Endothelial cell (in vitro differentiated cells): ENCODE results near the gene GTSF1L. TPM values are rescaled to one million over a fixed set of nuclear protein-coding genes. Genes with fewer than 3 reads are reported as not detected.

Experiments
- DNase-seq: peaks from one replicate; pipeline ENCODE4 v3.0.0; 2021; ENCODE audit warnings: low spot score
- H3K27ac Mint-ChIP-seq: one replicate; pipeline ENCODE4 v1.8.0; 2021; ENCODE audit warnings: mixed read lengths, inconsistent platforms; ENCODE audit not compliant: unreplicated experiment
- H3K27me3 Mint-ChIP-seq: one replicate; pipeline ENCODE4 v1.8.0; 2021; ENCODE audit warnings: mild to moderate bottlenecking, moderate library complexity, mixed read lengths, inconsistent platforms; ENCODE audit not compliant: unreplicated experiment
- H3K36me3 Mint-ChIP-seq: one replicate; pipeline ENCODE4 v1.8.0; 2021; ENCODE audit warnings: mild to moderate bottlenecking, low read depth, mixed read lengths, inconsistent platforms; ENCODE audit not compliant: unreplicated experiment
- H3K4me1 Mint-ChIP-seq: one replicate; pipeline ENCODE4 v1.8.0; 2021; ENCODE audit warnings: mild to moderate bottlenecking, mixed read lengths, inconsistent platforms; ENCODE audit not compliant: unreplicated experiment
- H3K4me3 Mint-ChIP-seq: one replicate; pipeline ENCODE4 v1.8.0; 2021; ENCODE audit warnings: mild to moderate bottlenecking, mixed read lengths, inconsistent platforms; ENCODE audit not compliant: unreplicated experiment
- H3K9me3 Mint-ChIP-seq: one replicate; pipeline ENCODE4 v1.8.0; 2021; ENCODE audit warnings: mixed read lengths, inconsistent platforms; ENCODE audit not compliant: unreplicated experiment
- total RNA-seq: library from RNA; stranded (reverse); fragmentation: NEBNext Ultra II Directional; extraction: Animal tissue kit (Norgen Biotek cat#: 25700); gene quantifications from one replicate; pipeline ENCODE4 v1.2.1, GENCODE V29; 2021; ENCODE audit not compliant: unreplicated experiment
- TF ChIP-seq, protein P1 (sequence below): fragments of 200-600 bp; sonication (generic); IDR thresholded peaks from one replicate; pipeline ENCODE4 v1.5.0; 2021; ENCODE audit warnings: antibody characterized with exemption; ENCODE audit not compliant: unreplicated experiment

Gene GTSF1L
- total RNA-seq, 1 donor from 2014 or later = not detected

DNA sequence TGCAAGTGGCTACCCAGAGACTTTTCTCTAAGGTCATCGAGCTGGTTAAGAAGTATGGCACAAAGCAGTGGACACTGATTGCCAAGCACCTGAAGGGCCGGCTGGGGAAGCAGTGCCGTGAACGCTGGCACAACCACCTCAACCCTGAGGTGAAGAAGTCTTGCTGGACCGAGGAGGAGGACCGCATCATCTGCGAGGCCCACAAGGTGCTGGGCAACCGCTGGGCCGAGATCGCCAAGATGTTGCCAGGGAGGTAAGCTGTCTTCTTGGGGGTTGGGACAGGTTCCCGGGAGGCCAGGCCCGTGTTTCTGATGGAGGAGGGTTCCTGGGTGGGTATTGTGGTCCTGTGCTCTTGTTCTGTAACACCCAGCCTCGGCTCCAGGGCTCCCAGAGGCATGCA, 40.0 kb downstream of the GTSF1L start:
- H3K4me3 Mint-ChIP-seq = no peak overlapping the region
- H3K4me1 Mint-ChIP-seq = no peaks in the 10 kb centered on the region
- TF ChIP-seq, protein P1, sequence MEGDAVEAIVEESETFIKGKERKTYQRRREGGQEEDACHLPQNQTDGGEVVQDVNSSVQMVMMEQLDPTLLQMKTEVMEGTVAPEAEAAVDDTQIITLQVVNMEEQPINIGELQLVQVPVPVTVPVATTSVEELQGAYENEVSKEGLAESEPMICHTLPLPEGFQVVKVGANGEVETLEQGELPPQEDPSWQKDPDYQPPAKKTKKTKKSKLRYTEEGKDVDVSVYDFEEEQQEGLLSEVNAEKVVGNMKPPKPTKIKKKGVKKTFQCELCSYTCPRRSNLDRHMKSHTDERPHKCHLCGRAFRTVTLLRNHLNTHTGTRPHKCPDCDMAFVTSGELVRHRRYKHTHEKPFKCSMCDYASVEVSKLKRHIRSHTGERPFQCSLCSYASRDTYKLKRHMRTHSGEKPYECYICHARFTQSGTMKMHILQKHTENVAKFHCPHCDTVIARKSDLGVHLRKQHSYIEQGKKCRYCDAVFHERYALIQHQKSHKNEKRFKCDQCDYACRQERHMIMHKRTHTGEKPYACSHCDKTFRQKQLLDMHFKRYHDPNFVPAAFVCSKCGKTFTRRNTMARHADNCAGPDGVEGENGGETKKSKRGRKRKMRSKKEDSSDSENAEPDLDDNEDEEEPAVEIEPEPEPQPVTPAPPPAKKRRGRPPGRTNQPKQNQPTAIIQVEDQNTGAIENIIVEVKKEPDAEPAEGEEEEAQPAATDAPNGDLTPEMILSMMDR = no peak
- no peak overlapping the region for H3K27ac Mint-ChIP-seq
- no peaks in the 10 kb centered on the region for H3K9me3 Mint-ChIP-seq
- H3K27me3 Mint-ChIP-seq = peaks cover 3% of the 10 kb centered on the region
- no peaks in the 10 kb centered on the region for H3K36me3 Mint-ChIP-seq
- no peak for DNase-seq

DNA sequence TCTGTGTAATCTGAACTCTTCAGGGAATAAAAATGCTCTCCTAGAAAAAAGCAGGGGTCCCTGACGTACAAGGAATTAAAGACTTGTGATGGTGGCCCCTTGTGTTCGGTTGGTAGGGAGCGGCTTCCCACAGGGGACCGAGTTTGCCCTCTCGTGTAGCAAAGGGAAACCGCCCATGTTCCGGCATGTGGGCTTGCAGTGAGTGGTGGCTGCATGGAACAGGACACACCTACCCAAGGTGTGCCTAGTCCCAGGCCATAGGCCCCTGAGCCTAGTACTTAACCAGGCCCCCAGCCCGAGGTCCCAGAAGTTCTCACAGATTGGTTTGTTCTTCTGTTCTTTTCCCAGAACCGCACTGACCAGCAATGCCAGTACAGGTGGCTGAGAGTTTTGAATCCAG, 44.4 kb downstream of the GTSF1L start:
- TF ChIP-seq, protein P1 = no peak
- Mint-ChIP-seq H3K36me3 (no peaks in the 10 kb centered on the region), H3K9me3 (no peaks in the 10 kb centered on the region), H3K27me3 (peaks cover 4% of the 10 kb centered on the region), H3K4me3 (no peak overlapping the region), H3K27ac (no peak overlapping the region), H3K4me1 (peaks cover 3% of the 10 kb centered on the region)
- no peak for DNase-seq

DNA sequence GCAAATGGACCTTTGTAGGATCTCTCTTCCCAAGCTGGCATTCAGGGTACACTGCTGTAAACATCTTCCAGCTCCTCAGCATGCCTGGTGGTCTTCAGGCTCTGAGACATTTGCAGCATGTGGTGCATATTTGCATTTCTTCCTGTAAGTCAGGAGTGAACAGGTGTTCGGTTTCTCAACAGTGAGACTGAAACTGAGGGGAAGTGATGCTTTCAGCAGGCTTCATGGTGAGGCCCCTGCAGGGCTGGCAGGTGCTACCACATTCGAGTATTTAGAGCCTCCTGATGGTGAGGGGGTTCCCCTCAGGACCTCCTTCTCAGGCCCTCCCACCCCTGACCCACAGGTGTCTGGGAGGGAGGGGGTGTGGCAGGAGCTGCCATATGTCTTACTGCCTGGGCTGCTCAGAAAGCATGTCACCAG, 44.8 kb downstream of the GTSF1L start:
- H3K4me3 Mint-ChIP-seq = no peak overlapping the region
- no peak overlapping the region for H3K27ac Mint-ChIP-seq
- no peaks in the 10 kb centered on the region for H3K9me3 Mint-ChIP-seq
- DNase-seq = no peak
- TF ChIP-seq, protein P1 = no peak
- peaks cover 4% of the 10 kb centered on the region for H3K27me3 Mint-ChIP-seq
- H3K4me1 Mint-ChIP-seq = peaks cover 3% of the 10 kb centered on the region
- no peaks in the 10 kb centered on the region for H3K36me3 Mint-ChIP-seq

DNA sequence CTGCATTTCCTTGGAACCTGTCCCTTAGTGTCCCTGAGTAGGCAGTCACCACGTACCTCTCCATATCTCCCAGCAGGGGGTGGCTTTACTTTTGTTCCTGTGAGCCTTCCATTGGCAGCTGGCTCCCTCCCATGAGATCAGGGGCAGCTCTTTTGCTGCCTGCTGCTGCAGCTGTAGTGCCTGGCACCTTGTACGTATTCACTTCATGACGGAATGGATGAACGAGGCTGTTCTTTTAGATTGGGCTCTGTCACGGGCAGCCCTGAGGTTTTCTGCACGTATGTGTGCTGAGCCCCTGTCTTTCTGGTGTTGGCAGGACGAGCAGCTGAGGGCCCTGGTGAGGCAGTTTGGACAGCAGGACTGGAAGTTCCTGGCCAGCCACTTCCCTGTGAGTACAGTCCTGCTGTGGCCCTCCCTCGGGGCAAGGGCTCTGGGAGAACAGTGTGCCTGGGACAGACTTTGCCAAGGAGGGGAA, 45.3 kb downstream of the GTSF1L start:
- Mint-ChIP-seq H3K4me3 (no peak overlapping the region), H3K27ac (no peak overlapping the region), H3K27me3 (peaks cover 4% of the 10 kb centered on the region), H3K36me3 (no peaks in the 10 kb centered on the region), H3K4me1 (peaks cover 3% of the 10 kb centered on the region), H3K9me3 (no peaks in the 10 kb centered on the region)
- DNase-seq = no peak
- TF ChIP-seq, protein P1 = no peak

DNA sequence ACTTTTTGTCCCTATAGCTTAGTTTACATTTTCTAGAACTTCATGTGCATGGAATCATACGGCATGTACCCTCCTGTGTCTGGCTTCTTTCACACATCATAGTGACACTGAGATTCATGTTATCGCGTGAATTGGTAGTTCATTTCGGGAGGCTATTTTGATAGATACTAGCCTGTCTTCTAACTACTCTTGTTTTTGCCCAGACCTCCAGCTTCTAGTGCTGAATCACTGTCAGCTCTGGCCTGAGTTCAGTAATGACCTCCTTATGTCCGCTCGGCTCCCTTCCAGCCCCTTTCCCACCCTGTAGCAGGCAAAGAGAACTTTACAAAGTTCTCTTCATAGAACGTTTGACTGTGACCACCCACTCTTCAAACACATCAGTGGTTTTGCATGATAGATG, 45.8 kb downstream of the GTSF1L start:
- no peak for DNase-seq
- peaks cover 4% of the 10 kb centered on the region for H3K27me3 Mint-ChIP-seq
- H3K4me3 Mint-ChIP-seq = no peak overlapping the region
- H3K27ac Mint-ChIP-seq = no peak overlapping the region
- TF ChIP-seq, protein P1 = no peak
- H3K4me1 Mint-ChIP-seq = peaks cover 3% of the 10 kb centered on the region
- no peaks in the 10 kb centered on the region for H3K36me3 Mint-ChIP-seq
- H3K9me3 Mint-ChIP-seq = no peaks in the 10 kb centered on the region
